ENCODE data around the gene CUL3.

The CUL3 gene

GRCh38 chr2:224569654-224570053 lies 15.5 kb downstream of the CUL3 start:
- H3K36me3 ChIP-seq (ENCODE audit: control insufficient read depth in 1 of 2, insufficient read depth in 2 of 2, low read depth in 1 of 2, low read length in 2 of 2), result peaks cover 0 to 13% of the 10 kb centered on the region in 2 experiments
- H2BK120ac ChIP-seq (ENCODE audit: low read depth, low read length), result no peak overlapping the region
- H2BK5ac ChIP-seq (ENCODE audit: low read depth, low read length, poor library complexity, severe bottlenecking), result no peak overlapping the region
- H3K27ac ChIP-seq (ENCODE audit: low read length, poor library complexity, severe bottlenecking), result no peak overlapping the region
- no peak overlapping the region for H3K4me2 ChIP-seq (ENCODE audit: low read length, poor library complexity, severe bottlenecking)
- H3K23ac ChIP-seq (ENCODE audit: low read length in 2 of 2), result no peak overlapping the region
- no peak overlapping the region for H2AK5ac ChIP-seq (ENCODE audit: low read length, severe bottlenecking)
- no peak overlapping the region for H2BK15ac ChIP-seq (ENCODE audit: low read depth, poor library complexity, severe bottlenecking)
- no peak overlapping the region for H2BK12ac ChIP-seq (ENCODE audit: low read length in 2 of 2)
- peak overlapping the region; percentile 80 for H3K9ac ChIP-seq (ENCODE audit: low read length)
- no peak for DNase-seq
- no peak overlapping the region for H4K91ac ChIP-seq (ENCODE audit: low read length)
- no peak overlapping the region for H3K4ac ChIP-seq (ENCODE audit: low read depth in 1 of 2, low read length in 2 of 2)
- H2AFZ ChIP-seq (ENCODE audit: low read depth, low read length), result no peak overlapping the region
- no peaks in the 10 kb centered on the region for H3K79me1 ChIP-seq (replicated peaks; ENCODE audit: low read length, poor library complexity, severe bottlenecking)
- H3K27me3 ChIP-seq (ENCODE audit: control insufficient read depth in 1 of 2, insufficient read depth in 1 of 2, low read length in 2 of 2), result no peaks in the 10 kb centered on the region
- H3K4me1 ChIP-seq (ENCODE audit: control insufficient read depth, insufficient read depth, low read depth, low read length), result no peaks in the 10 kb centered on the region
- no peak overlapping the region for H3K14ac ChIP-seq (ENCODE audit: low read length in 2 of 2)
- peaks cover 12% of the 10 kb centered on the region for H3K9me3 ChIP-seq (ENCODE audit: control insufficient read depth, low read length)
- H3K18ac ChIP-seq (ENCODE audit: low read depth in 1 of 2, low read length in 2 of 2), result no peak overlapping the region
- no peak overlapping the region for H4K8ac ChIP-seq (ENCODE audit: low read length)
- H3K4me3 ChIP-seq (ENCODE audit: insufficient read depth in 1 of 2, low read depth in 1 of 2, low read length in 2 of 2), result no peak overlapping the region

GRCh38 chr2:224565452-224566035 lies 19.6 kb downstream of the CUL3 start:
- Histone ChIP-seq H3K18ac (ENCODE audit: low read depth in 1 of 2, low read length in 2 of 2) (no peak overlapping the region), H4K91ac (ENCODE audit: low read length) (no peak overlapping the region), H3K27ac (ENCODE audit: low read length, poor library complexity, severe bottlenecking) (no peak overlapping the region), H4K8ac (ENCODE audit: low read length) (no peak overlapping the region), H3K9ac (ENCODE audit: low read length) (no peak overlapping the region), H3K4ac (ENCODE audit: low read depth in 1 of 2, low read length in 2 of 2) (no peak overlapping the region), H2BK12ac (ENCODE audit: low read length in 2 of 2) (no peak overlapping the region), H3K14ac (ENCODE audit: low read length in 2 of 2) (no peak overlapping the region), H2AFZ (ENCODE audit: low read depth, low read length) (no peak overlapping the region), H3K79me1 (replicated peaks; ENCODE audit: low read length, poor library complexity, severe bottlenecking) (peaks cover 2% of the 10 kb centered on the region), H3K4me2 (ENCODE audit: low read length, poor library complexity, severe bottlenecking) (no peak overlapping the region), H3K23ac (ENCODE audit: low read length in 2 of 2) (no peak overlapping the region), H3K9me3 (ENCODE audit: control insufficient read depth, low read length) (peaks cover 12% of the 10 kb centered on the region), H2BK5ac (ENCODE audit: low read depth, low read length, poor library complexity, severe bottlenecking) (no peak overlapping the region), H2AK5ac (ENCODE audit: low read length, severe bottlenecking) (no peak overlapping the region), H3K36me3 (ENCODE audit: control insufficient read depth in 1 of 2, insufficient read depth in 2 of 2, low read depth in 1 of 2, low read length in 2 of 2) (peaks cover 0 to 13% of the 10 kb centered on the region in 2 experiments), H3K4me1 (ENCODE audit: control insufficient read depth, insufficient read depth, low read depth, low read length) (no peaks in the 10 kb centered on the region), H3K4me3 (ENCODE audit: insufficient read depth in 1 of 2, low read depth in 1 of 2, low read length in 2 of 2) (no peak overlapping the region), H3K27me3 (ENCODE audit: control insufficient read depth in 1 of 2, insufficient read depth in 1 of 2, low read length in 2 of 2) (no peaks in the 10 kb centered on the region), H2BK15ac (ENCODE audit: low read depth, poor library complexity, severe bottlenecking) (no peak overlapping the region), H2BK120ac (ENCODE audit: low read depth, low read length) (no peak overlapping the region)
- DNase-seq, result no peak
- WGBS, result 79% methylated on average over 4 of the region's 4 CpGs

DNA sequence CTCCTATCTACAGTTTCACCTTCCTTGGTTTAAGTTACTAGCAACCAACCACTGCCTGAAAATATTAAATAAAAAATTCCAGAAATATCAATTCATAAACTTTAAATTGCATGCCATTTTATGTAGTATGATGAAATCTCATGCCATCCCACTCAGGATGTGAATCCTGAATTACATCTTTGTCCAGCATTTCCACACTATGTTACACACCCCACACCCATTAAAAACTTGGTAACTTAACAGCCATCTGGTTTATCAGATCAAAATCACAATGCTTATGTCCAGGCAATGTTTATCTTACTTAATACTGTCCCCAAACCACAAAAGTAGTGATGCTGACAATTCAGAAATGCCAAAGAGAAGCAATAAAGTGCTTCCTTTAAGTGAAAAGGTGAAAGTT lies 21.6 kb downstream of the CUL3 start:
- Histone ChIP-seq H3K4me1 (ENCODE audit: control insufficient read depth, insufficient read depth, low read depth, low read length) (no peaks in the 10 kb centered on the region), H3K4ac (ENCODE audit: low read depth in 1 of 2, low read length in 2 of 2) (no peak overlapping the region), H3K9me3 (ENCODE audit: control insufficient read depth, low read length) (peaks cover 12% of the 10 kb centered on the region), H2BK120ac (ENCODE audit: low read depth, low read length) (no peak overlapping the region), H2BK5ac (ENCODE audit: low read depth, low read length, poor library complexity, severe bottlenecking) (no peak overlapping the region), H3K18ac (ENCODE audit: low read depth in 1 of 2, low read length in 2 of 2) (no peak overlapping the region), H3K4me3 (ENCODE audit: insufficient read depth in 1 of 2, low read depth in 1 of 2, low read length in 2 of 2) (no peak overlapping the region), H3K27me3 (ENCODE audit: control insufficient read depth in 1 of 2, insufficient read depth in 1 of 2, low read length in 2 of 2) (no peaks in the 10 kb centered on the region), H2AFZ (ENCODE audit: low read depth, low read length) (no peak overlapping the region), H2BK15ac (ENCODE audit: low read depth, poor library complexity, severe bottlenecking) (no peak overlapping the region), H3K79me1 (replicated peaks; ENCODE audit: low read length, poor library complexity, severe bottlenecking) (peaks cover 3% of the 10 kb centered on the region), H3K14ac (ENCODE audit: low read length in 2 of 2) (no peak overlapping the region), H3K4me2 (ENCODE audit: low read length, poor library complexity, severe bottlenecking) (no peak overlapping the region), H3K9ac (ENCODE audit: low read length) (no peak overlapping the region), H3K23ac (ENCODE audit: low read length in 2 of 2) (no peak overlapping the region), H4K8ac (ENCODE audit: low read length) (no peak overlapping the region), H3K27ac (ENCODE audit: low read length, poor library complexity, severe bottlenecking) (no peak overlapping the region), H4K91ac (ENCODE audit: low read length) (no peak overlapping the region), H2BK12ac (ENCODE audit: low read length in 2 of 2) (no peak overlapping the region), H2AK5ac (ENCODE audit: low read length, severe bottlenecking) (no peak overlapping the region), H3K36me3 (ENCODE audit: control insufficient read depth in 1 of 2, insufficient read depth in 2 of 2, low read depth in 1 of 2, low read length in 2 of 2) (peaks cover 0 to 13% of the 10 kb centered on the region in 2 experiments)
- DNase-seq, result peak; percentile 19

- Histone ChIP-seq H2AFZ (ENCODE audit: low read depth, low read length) (no peak overlapping the region), H4K91ac (ENCODE audit: low read length) (no peak overlapping the region), H2AK5ac (ENCODE audit: low read length, severe bottlenecking) (no peak overlapping the region)
These were observed 22.3 kb downstream of the CUL3 start for GRCh38 chr2:224562831-224563230.

More at GRCh38 chr2:224562831-224563230, 22.3 kb downstream of the CUL3 start:
- Histone ChIP-seq H3K14ac (ENCODE audit: low read length in 2 of 2) (no peak overlapping the region), H3K9ac (ENCODE audit: low read length) (no peak overlapping the region), H2BK5ac (ENCODE audit: low read depth, low read length, poor library complexity, severe bottlenecking) (no peak overlapping the region), H3K27me3 (ENCODE audit: control insufficient read depth in 1 of 2, insufficient read depth in 1 of 2, low read length in 2 of 2) (no peaks in the 10 kb centered on the region), H3K36me3 (ENCODE audit: control insufficient read depth in 1 of 2, insufficient read depth in 2 of 2, low read depth in 1 of 2, low read length in 2 of 2) (peaks cover 0 to 13% of the 10 kb centered on the region in 2 experiments), H3K23ac (ENCODE audit: low read length in 2 of 2) (no peak overlapping the region), H3K4me3 (ENCODE audit: insufficient read depth in 1 of 2, low read depth in 1 of 2, low read length in 2 of 2) (no peak overlapping the region), H3K4ac (ENCODE audit: low read depth in 1 of 2, low read length in 2 of 2) (no peak overlapping the region), H3K18ac (ENCODE audit: low read depth in 1 of 2, low read length in 2 of 2) (no peak overlapping the region), H3K79me1 (replicated peaks; ENCODE audit: low read length, poor library complexity, severe bottlenecking) (peaks cover 3% of the 10 kb centered on the region), H3K4me1 (ENCODE audit: control insufficient read depth, insufficient read depth, low read depth, low read length) (no peaks in the 10 kb centered on the region), H2BK12ac (ENCODE audit: low read length in 2 of 2) (no peak overlapping the region), H3K4me2 (ENCODE audit: low read length, poor library complexity, severe bottlenecking) (no peak overlapping the region), H4K8ac (ENCODE audit: low read length) (no peak overlapping the region), H2BK120ac (ENCODE audit: low read depth, low read length) (no peak overlapping the region), H3K9me3 (ENCODE audit: control insufficient read depth, low read length) (peaks cover 12% of the 10 kb centered on the region), H3K27ac (ENCODE audit: low read length, poor library complexity, severe bottlenecking) (no peak overlapping the region), H2BK15ac (ENCODE audit: low read depth, poor library complexity, severe bottlenecking) (no peak overlapping the region)
- DNase-seq, result peak; percentile 15
- 66% methylated on average over 4 of the region's 4 CpGs for WGBS

Data from mesenchymal stem cell (in vitro differentiated cells and primary cell).